ENCODE results near the gene MYO5A.
A peak's percentile ranks its signal among the peaks of the same experiment; 100 is the strongest.
"Not testable (repeated sequence)": the region's sequence is repeated elsewhere in the genome, so short reads cannot be mapped to it uniquely, and the experiment has no call there.

Gene MYO5A

DNA sequence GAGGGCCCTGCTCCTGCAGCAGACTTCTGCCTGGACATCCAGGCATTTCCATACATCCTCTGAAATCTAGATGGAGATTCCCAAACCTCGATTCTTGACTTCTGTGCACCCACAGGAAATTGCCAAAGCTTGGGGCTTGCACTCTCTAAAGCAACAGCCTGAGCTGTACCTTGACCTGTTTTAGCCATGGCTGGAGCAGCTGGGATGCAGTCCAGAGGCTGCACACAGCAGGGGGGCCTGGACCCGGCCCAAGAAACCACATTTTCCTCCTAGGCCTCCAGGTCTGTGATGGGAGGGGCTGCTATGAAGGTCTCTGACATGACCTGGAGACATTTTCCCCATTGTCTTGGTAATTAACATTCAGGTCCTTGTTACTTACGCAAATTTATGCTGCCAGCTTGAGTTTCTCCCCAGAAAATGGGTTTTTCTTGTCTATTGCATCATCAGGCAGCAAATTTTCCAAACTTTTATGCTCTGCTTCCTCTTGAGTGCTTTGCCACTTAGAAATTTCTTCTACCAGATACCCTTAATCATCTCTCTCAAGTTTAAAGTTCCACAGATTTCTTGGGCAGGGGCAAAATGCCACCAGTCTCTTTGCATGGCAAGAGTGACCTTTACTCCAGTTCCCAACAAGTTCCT is 11.8 kb upstream of the MYO5A start:
- no peak for DNase-seq

DNA sequence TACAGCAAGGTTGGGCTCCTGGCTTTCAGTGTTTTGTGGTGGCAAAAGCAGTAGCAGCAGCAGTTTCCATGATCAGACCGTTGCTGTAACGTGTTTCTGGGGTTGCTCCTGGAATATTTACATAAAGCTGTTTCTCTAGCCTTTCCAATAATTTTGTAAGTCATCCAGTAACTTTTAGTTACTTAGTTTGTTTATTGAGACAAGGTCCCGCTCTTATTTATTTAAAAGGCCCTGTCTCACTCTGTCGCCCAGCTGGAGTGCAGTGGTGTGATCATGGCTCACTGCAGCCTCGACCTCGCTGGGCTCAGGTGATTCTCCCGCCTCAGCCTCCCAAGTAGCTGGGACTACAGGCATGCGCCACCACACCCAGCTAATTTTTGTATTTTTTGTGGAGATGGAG is 8.8 kb upstream of the MYO5A start:
- DNase-seq, result no peak

- no peak for DNase-seq
Observed at GRCh38 chr15:52532427-52532826, 3.7 kb upstream of the MYO5A start.

GRCh38 chr15:52529940-52530339 is 1.3 kb upstream of the MYO5A start:
- no peak for DNase-seq

DNA sequence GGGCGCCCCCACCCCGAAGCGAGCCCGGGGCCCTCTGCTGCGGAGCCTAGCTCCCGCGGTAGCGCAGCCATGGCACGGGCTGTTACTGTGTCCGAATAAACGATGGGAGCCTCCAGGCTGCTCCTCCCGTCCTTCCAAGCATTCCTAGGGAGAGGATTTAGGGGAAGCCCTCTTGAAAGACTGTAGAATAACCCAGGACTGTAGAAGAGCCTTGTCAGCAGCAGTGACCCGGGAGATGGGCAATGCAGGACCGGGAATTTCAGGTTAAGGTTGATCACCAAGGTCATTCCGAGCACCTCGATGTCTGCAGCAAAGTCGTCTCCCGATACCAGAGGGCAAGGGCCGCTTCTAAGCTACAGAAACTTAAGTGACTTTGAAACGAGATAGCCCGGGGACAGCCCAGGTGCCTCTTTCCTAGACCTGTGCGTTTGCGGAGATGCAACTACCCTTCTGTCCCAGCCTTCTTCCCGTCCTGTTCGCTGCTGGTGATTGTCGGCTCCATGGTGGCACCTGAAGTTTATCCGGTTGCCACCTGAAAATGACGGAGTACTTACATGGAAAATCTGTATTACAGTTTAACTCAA is 753 bp upstream of the MYO5A start:
- peak; percentile 16 for DNase-seq

DNA sequence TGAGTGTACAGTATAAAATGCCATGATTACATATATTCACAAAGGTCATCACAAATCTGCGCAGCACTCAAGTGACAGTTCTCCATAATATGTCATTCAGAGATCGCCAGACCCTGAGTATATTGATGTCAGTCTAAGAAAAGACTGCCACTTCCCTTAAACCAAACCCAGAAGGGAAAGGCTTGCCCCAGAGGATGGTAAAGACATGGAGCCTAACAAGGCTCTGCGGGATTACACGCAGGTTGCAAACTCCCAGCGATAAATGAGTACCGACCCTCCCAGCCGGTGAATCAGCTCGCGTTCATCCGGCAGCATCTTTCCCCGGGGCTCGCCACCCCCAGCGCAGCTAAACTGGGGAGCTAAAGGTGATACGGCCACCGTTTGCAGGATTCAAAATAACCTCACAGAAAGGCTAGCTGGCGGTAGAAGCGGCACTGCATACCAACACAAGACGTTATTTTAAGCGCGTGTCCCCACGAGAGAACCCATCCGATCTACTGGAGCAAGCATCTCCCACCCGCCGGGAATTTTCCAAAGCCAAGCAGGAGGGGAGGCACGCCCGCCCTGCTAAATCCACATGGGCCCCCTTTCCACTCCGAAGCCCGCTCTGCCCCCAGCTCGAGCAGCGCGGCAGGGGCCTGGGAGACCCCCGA is 643 bp downstream of the MYO5A start:
- DNase-seq, result peak; percentile 29

DNA sequence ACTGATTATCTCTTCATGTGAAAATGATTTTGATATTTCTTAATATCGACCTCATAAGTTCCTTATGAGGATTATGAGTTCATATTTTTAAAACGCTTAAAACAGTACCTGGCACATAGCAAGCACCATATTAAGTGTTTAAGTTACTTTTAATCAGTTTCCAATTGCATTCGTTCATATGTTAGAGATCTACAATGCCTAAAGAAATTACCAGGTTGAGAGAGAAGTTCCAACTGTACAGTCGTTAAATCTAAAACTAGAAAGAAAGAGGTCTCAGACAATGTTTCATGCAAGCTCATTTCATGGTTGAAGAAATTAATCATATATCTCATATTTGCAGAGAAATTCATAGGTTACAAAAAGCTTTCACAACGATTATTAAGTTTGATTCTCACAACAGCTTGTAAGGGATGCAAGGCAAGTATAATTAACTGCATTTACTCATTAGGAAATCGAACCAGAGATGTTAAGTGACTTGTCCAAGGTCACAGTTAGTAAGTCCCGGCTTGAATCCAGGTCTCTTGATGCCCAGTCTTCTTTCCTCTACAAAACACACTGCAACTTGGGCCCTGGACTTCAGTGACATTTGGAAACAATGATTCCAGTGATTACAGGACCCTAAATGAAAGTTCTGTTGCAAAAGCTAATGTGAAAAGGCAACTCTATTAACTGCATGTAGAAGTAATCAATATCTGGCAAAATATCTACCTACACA is 1.3 kb downstream of the MYO5A start:
- no peak for DNase-seq

DNA sequence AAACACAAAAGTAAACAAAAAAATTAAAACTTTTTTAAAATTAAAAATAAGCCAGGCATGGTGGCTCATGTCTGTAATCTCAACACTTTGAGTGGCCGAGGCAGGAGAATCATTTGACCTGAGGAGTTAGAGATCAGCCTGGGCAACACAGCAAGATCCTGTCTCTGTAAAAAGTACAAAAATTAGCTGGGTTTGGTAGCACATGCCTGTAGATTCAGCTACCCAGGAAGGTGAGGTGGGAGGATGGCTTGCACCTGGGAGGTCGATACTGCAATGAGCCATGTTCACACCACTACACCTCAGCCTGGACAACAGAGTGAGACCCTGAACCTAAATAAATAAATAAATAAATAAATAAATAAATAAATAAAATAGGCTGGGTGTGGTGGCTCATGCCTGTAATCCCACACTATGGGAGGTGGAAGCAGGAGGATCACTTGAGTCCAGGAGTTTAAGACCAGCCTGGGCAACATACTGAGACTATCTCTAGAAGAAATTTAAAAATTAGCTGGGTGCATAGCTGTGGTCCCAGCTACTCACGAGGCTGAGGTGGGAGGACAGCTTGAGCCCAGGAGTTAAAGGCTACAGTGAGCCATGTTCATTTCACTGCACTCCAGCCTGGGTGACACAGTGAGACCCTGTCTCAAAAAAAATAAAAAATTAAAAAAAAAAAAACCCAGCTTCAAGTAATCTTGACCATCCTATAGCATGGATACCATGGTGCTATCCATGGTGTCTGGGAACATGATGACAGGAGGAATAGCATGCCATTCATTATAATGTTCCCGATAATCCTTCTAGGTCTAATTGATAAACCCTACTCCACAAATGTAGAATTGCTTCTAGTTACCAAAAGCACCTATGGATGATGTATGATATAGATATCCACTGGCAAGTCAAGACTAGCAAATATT is 4.2 kb downstream of the MYO5A start:
- no peak for DNase-seq

- DNase-seq, result no peak
Observed at GRCh38 chr15:52523647-52524046, 5.0 kb downstream of the MYO5A start.

DNA sequence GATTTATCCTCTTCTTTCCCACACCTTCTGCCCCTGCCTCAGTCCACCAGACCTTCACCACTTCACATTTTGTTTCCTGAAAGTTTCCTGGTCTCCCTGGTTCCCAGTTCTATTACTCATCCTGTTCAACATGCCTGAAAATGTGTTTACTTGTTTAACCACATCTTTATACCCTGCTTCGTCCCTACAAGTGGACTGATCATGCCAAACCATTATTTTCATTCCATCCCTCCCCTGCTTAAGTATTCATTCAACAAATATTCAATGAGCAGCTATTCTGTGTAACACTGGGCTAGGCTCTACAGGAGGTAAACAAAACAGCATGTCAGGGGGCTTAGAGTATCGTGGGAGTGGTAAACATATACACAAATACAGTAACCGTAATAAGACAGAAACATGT is 5.5 kb downstream of the MYO5A start:
- peak; percentile 87 for DNase-seq

DNA sequence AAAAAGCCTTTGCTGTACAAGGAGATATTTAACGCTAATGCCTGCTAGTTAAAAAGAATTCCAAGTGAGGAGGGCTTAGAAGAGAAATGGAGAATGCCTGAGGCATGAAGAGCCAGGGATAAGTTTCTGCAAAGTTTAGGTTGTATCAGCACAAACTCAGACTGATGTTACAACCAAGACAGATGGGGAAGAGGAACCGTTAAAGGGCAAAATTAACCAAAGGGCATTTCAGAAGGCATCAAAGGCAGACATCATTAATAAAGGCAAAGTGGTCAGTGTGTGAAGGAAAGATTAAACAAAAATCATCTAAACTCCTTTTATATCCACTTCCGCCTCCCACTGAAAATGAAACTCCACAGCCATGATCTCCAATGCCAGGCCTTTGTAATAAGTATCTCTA is 7.0 kb downstream of the MYO5A start:
- DNase-seq, result no peak

DNA sequence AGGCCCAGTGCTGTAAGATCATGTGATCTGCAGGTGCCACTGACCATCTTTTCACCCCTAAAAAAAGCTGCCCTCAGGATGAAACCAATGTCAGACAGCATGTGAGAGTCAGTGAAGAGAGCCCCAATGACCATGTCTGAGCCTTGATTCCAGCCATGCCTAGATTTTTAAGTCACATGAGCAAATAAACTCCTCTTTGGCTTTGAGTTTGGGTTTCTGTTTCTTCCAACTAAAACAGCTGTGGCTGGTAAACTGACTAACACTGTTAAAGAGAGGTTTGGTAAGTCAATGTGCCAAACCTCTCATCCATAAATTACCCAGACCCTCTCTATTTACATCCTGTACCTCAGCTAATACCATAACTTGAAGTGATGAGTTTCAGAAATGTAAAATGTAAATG is 8.3 kb downstream of the MYO5A start:
- DNase-seq, result no peak

GRCh38 chr15:52518487-52519371 is 10.0 kb downstream of the MYO5A start:
- DNase-seq, result peak; percentile 12

DNA sequence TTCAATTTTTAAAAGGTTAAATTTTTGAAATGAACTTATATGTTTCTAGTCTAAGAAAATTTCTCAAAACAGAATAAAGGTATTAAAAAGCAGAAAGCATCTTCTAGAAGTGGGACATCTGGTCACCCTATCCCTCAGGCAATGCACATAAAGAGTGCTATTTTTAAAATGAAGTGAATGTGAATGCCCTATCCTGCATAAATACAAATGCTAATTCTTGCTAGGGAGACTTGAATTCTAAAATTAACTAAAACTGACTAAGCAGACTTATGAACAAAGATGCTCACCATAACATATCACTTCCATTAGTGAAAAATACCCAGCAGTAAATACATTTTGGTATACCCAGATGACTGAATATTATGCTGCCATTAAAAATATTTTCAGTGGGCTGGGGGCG is 11.7 kb downstream of the MYO5A start:
- DNase-seq, result no peak

DNA sequence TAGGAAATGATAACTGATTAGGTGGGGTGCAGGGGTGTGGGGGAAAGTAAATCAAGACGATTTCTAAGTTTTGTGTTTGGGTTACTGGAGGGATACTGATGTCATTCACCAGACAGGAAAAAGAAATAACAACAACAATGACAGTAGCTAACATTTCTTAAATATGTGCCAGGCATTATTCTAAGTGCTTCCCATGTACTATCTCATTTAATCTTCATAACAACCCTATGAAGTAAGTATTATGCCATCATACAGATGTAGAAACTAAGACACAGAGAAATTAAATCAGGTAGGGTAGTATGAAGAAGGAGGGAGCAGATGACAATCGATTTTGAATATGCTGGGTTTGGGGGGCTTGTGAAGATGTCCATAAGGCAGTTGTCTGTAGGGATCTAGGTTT is 13.3 kb downstream of the MYO5A start:
- no peak for DNase-seq

DNA sequence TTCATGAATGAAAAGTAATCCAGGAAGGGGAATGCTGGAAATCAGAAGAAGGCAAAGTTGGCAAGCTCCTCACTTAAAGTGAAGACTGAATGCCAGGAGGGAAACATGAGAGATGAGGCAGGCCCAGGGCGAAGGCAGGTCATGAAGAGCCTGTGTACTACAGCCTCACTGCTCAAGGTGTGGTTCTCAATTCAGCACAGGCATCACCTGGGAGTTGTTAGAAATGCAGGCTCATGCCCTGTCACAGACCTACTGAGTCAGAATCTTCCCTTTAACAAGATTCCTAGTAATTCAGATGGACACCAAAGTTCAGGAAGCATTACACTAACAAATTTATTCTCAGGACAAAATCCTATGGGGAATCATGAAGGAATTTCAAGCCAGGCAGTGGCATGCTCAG is 14.2 kb downstream of the MYO5A start:
- DNase-seq, result no peak

DNA sequence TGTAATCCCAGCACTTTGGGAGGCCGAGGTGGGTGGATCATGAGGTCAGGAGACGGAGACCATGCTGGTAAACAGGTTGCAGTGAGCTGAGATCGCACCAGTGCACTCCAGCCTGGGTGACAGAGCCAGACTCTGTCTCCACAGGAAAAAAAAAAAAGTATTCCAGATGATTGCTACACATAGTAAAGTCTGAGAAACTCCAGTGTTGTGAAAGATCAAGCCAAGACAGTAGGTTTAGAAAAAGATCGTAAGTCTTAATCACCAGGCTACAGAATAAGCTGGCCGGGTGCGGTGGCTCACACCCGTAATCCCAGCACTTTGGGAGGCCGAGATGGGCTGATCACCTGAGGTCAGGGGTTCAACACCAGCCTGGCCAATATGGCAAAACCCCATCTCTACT is 15.8 kb downstream of the MYO5A start:
- not testable (repeated sequence) for DNase-seq

DNA sequence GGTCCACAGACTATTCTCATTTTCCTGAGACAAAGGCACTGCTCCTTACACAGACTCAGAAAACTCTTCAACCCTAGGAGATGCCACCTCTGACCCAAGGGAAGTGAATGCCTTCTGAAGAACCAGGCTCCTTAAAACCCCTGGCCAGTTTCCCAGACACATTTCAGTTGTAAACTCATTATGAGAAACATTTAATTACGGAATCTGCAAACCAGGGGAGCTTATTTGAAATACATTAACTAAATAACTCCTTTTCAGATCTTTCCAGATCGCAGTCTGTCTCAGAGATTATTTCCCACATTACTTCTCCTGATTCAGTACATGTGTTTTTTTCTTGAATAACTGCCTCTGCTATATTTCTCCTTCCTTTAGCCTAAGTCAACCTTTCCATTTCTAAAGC is 17.6 kb downstream of the MYO5A start:
- DNase-seq, result no peak

- DNase-seq, result no peak
Observed at GRCh38 chr15:52509500-52510245, 19.0 kb downstream of the MYO5A start.

GRCh38 chr15:52506549-52506948 is 22.1 kb downstream of the MYO5A start:
- no peak for DNase-seq

- no peak for DNase-seq
Observed at GRCh38 chr15:52505151-52505550, 23.5 kb downstream of the MYO5A start.

Measured in HCEC 1CT (cell line).